ENCODE results near the gene FAM9C.

FAM9C gene

GRCh38 chrX:13005661-13006473 is 38.6 kb downstream of the FAM9C start:
- no peak for DNase-seq (ENCODE audit: low read depth, low spot score)
- WGBS (ENCODE audit: insufficient coverage, insufficient read length), result no CpG with 5 or more reads among the region's 9 CpGs
- Histone ChIP-seq H3K9me3 (ENCODE audit: control insufficient read depth, insufficient read depth, low read length) (no peaks in the 10 kb centered on the region), H3K36me3 (ENCODE audit: control insufficient read depth, insufficient read depth, low read length) (no peaks in the 10 kb centered on the region), H3K27ac (ENCODE audit: low read length) (no peak overlapping the region), H3K27me3 (ENCODE audit: control insufficient read depth, insufficient read depth, low read length) (no peaks in the 10 kb centered on the region), H3K4me1 (ENCODE audit: control insufficient read depth, insufficient read depth, low read length) (no peaks in the 10 kb centered on the region; the same call in 1 of the 2 replicates), H3K4me3 (ENCODE audit: low read length) (no peak overlapping the region)

GRCh38 chrX:13001961-13002671 is 42.3 kb downstream of the FAM9C start:
- no peaks in the 10 kb centered on the region for H3K27me3 ChIP-seq (ENCODE audit: control insufficient read depth, insufficient read depth, low read length)
- H3K36me3 ChIP-seq (ENCODE audit: control insufficient read depth, insufficient read depth, low read length), result no peaks in the 10 kb centered on the region
- DNase-seq (ENCODE audit: low read depth, low spot score), result no peak
- no peak overlapping the region for H3K4me3 ChIP-seq (ENCODE audit: low read length)
- no peak overlapping the region for H3K27ac ChIP-seq (ENCODE audit: low read length)
- H3K4me1 ChIP-seq (ENCODE audit: control insufficient read depth, insufficient read depth, low read length), result peaks cover 4% of the 10 kb centered on the region; the same call in 1 of the 2 replicates
- H3K9me3 ChIP-seq (ENCODE audit: control insufficient read depth, insufficient read depth, low read length), result no peaks in the 10 kb centered on the region
- WGBS (ENCODE audit: insufficient coverage, insufficient read length), result no CpG with 5 or more reads among the region's 4 CpGs

GRCh38 chrX:13001097-13001496 is 43.3 kb downstream of the FAM9C start:
- no peak overlapping the region for H3K27ac ChIP-seq (ENCODE audit: low read length)
- H3K9me3 ChIP-seq (ENCODE audit: control insufficient read depth, insufficient read depth, low read length), result no peaks in the 10 kb centered on the region
- no peak overlapping the region for H3K4me3 ChIP-seq (ENCODE audit: low read length)
- no peaks in the 10 kb centered on the region for H3K27me3 ChIP-seq (ENCODE audit: control insufficient read depth, insufficient read depth, low read length)
- no peaks in the 10 kb centered on the region for H3K36me3 ChIP-seq (ENCODE audit: control insufficient read depth, insufficient read depth, low read length)
- H3K4me1 ChIP-seq (ENCODE audit: control insufficient read depth, insufficient read depth, low read length), result peaks cover 4% of the 10 kb centered on the region; the same call in 1 of the 2 replicates
- no CpG with 5 or more reads among the region's 5 CpGs for WGBS (ENCODE audit: insufficient coverage, insufficient read length)
- no peak for DNase-seq (ENCODE audit: low read depth, low spot score)

GRCh38 chrX:13000301-13000811 is 44.1 kb downstream of the FAM9C start:
- Histone ChIP-seq H3K36me3 (ENCODE audit: control insufficient read depth, insufficient read depth, low read length) (no peaks in the 10 kb centered on the region), H3K9me3 (ENCODE audit: control insufficient read depth, insufficient read depth, low read length) (no peaks in the 10 kb centered on the region), H3K4me1 (ENCODE audit: control insufficient read depth, insufficient read depth, low read length) (peaks cover 4% of the 10 kb centered on the region; the same call in 1 of the 2 replicates), H3K27ac (ENCODE audit: low read length) (no peak overlapping the region), H3K27me3 (ENCODE audit: control insufficient read depth, insufficient read depth, low read length) (no peaks in the 10 kb centered on the region), H3K4me3 (ENCODE audit: low read length) (no peak overlapping the region)
- DNase-seq (ENCODE audit: low read depth, low spot score), result no peak
- no CpG with 5 or more reads among the region's 8 CpGs for WGBS (ENCODE audit: insufficient coverage, insufficient read length)

- H3K9me3 ChIP-seq (ENCODE audit: control insufficient read depth, insufficient read depth, low read length), result no peaks in the 10 kb centered on the region
- peaks cover 4% of the 10 kb centered on the region; the same call in 1 of the 2 replicates for H3K4me1 ChIP-seq (ENCODE audit: control insufficient read depth, insufficient read depth, low read length)
- no peak for DNase-seq (ENCODE audit: low read depth, low spot score)
- H3K27me3 ChIP-seq (ENCODE audit: control insufficient read depth, insufficient read depth, low read length), result no peaks in the 10 kb centered on the region
- WGBS (ENCODE audit: insufficient coverage, insufficient read length), result no CpG with 5 or more reads among the region's 9 CpGs
- no peak overlapping the region for H3K4me3 ChIP-seq (ENCODE audit: low read length)
- no peak overlapping the region for H3K27ac ChIP-seq (ENCODE audit: low read length)
- H3K36me3 ChIP-seq (ENCODE audit: control insufficient read depth, insufficient read depth, low read length), result no peaks in the 10 kb centered on the region
Measured at GRCh38 chrX:12999422-12999821, 45.0 kb downstream of the FAM9C start.

- Histone ChIP-seq H3K36me3 (ENCODE audit: control insufficient read depth, insufficient read depth, low read length) (no peaks in the 10 kb centered on the region), H3K4me3 (ENCODE audit: low read length) (no peak overlapping the region), H3K27me3 (ENCODE audit: control insufficient read depth, insufficient read depth, low read length) (no peaks in the 10 kb centered on the region), H3K4me1 (ENCODE audit: control insufficient read depth, insufficient read depth, low read length) (peaks cover 4% of the 10 kb centered on the region; the same call in 1 of the 2 replicates), H3K27ac (ENCODE audit: low read length) (no peak overlapping the region), H3K9me3 (ENCODE audit: control insufficient read depth, insufficient read depth, low read length) (no peaks in the 10 kb centered on the region)
- DNase-seq (ENCODE audit: low read depth, low spot score), result no peak
- WGBS (ENCODE audit: insufficient coverage, insufficient read length), result no CpG with 5 or more reads among the region's 5 CpGs
Measured at GRCh38 chrX:12997906-12998687, 46.3 kb downstream of the FAM9C start.

- Histone ChIP-seq H3K27ac (ENCODE audit: low read length) (no peak overlapping the region), H3K4me1 (ENCODE audit: control insufficient read depth, insufficient read depth, low read length) (peaks cover 4% of the 10 kb centered on the region; the same call in 1 of the 2 replicates), H3K27me3 (ENCODE audit: control insufficient read depth, insufficient read depth, low read length) (no peaks in the 10 kb centered on the region), H3K4me3 (ENCODE audit: low read length) (no peak overlapping the region), H3K9me3 (ENCODE audit: control insufficient read depth, insufficient read depth, low read length) (no peaks in the 10 kb centered on the region), H3K36me3 (ENCODE audit: control insufficient read depth, insufficient read depth, low read length) (no peaks in the 10 kb centered on the region)
- no CpG with 5 or more reads among the region's 3 CpGs for WGBS (ENCODE audit: insufficient coverage, insufficient read length)
- DNase-seq (ENCODE audit: low read depth, low spot score), result no peak
Measured at GRCh38 chrX:12996934-12997435, 47.4 kb downstream of the FAM9C start.

GRCh38 chrX:12994321-12994720 is 50.1 kb downstream of the FAM9C start:
- no peak overlapping the region for H3K27ac ChIP-seq (ENCODE audit: low read length)
- H3K27me3 ChIP-seq (ENCODE audit: control insufficient read depth, insufficient read depth, low read length), result no peaks in the 10 kb centered on the region
- H3K4me3 ChIP-seq (ENCODE audit: low read length), result no peak overlapping the region
- no peak for DNase-seq (ENCODE audit: low read depth, low spot score)
- H3K36me3 ChIP-seq (ENCODE audit: control insufficient read depth, insufficient read depth, low read length), result no peaks in the 10 kb centered on the region
- no CpG with 5 or more reads among the region's 4 CpGs for WGBS (ENCODE audit: insufficient coverage, insufficient read length)
- H3K4me1 ChIP-seq (ENCODE audit: control insufficient read depth, insufficient read depth, low read length), result peaks cover 3% of the 10 kb centered on the region; the same call in 1 of the 2 replicates
- no peaks in the 10 kb centered on the region for H3K9me3 ChIP-seq (ENCODE audit: control insufficient read depth, insufficient read depth, low read length)

- H3K4me3 ChIP-seq (ENCODE audit: low read length), result no peak overlapping the region
- no peak overlapping the region for H3K27ac ChIP-seq (ENCODE audit: low read length)
- no peaks in the 10 kb centered on the region for H3K36me3 ChIP-seq (ENCODE audit: control insufficient read depth, insufficient read depth, low read length)
- no peaks in the 10 kb centered on the region for H3K27me3 ChIP-seq (ENCODE audit: control insufficient read depth, insufficient read depth, low read length)
- no CpG with 5 or more reads among the region's 1 CpG for WGBS (ENCODE audit: insufficient coverage, insufficient read length)
- H3K9me3 ChIP-seq (ENCODE audit: control insufficient read depth, insufficient read depth, low read length), result no peaks in the 10 kb centered on the region
- peaks cover 3% of the 10 kb centered on the region; the same call in 1 of the 2 replicates for H3K4me1 ChIP-seq (ENCODE audit: control insufficient read depth, insufficient read depth, low read length)
- DNase-seq (ENCODE audit: low read depth, low spot score), result no peak
Measured at GRCh38 chrX:12993826-12994225, 50.6 kb downstream of the FAM9C start.

All from iPS DF 6.9 (cell line).